ENCODE results near the gene RHBDL1.
A peak's percentile ranks its signal among the peaks of the same experiment; 100 is the strongest.

- TF ChIP-seq EZH2 (IDR thresholded peaks at IDR 0.05; ENCODE audit: borderline replicate concordance, low read depth, low read length, severe bottlenecking) (no peak), CTCF (IDR thresholded peaks at IDR 0.05; ENCODE audit: extremely low read depth in 1 of 2, insufficient read depth in 1 of 2, low read depth in 1 of 2, low read length in 2 of 2) (peak; percentile 70 to 96), POLR2A (IDR thresholded peaks at IDR 0.05; ENCODE audit: low read depth, low read length) (peak; percentile 79), MAX (IDR thresholded peaks at IDR 0.05; ENCODE audit: insufficient read depth, insufficient read length) (no peak), POLR2AphosphoS5 (IDR thresholded peaks at IDR 0.05; ENCODE audit: insufficient read depth, low read depth, low read length) (peak; percentile 92), GATA2 (IDR thresholded peaks at IDR 0.05; ENCODE audit: insufficient read depth, insufficient read length, low read depth, low read length) (no peak), JUN (IDR thresholded peaks at IDR 0.05; ENCODE audit: borderline replicate concordance, insufficient read depth, insufficient read length, low read depth) (no peak), FOS (IDR thresholded peaks at IDR 0.05; ENCODE audit: borderline replicate concordance, insufficient read depth, low read length) (no peak)
Observed at GRCh38 chr16:667780-668518, 7.5 kb upstream of the RHBDL1 start, which contains the start of gene RHOT2.

Measured in endothelial cell of umbilical vein (primary cell).